NCI-H82 treated with DMSO at 0.1 percent for 48 hours (cell line): Measurements from ENCODE around the gene FITM1.
"Not testable (repeated sequence)": the region's sequence is repeated elsewhere in the genome, so short reads cannot be mapped to it uniquely, and the experiment has no call there.

ENCODE experiments used
- DNase-seq: peaks from one replicate; lab custom pipeline; 2025; ENCODE audit not compliant: unreplicated experiment; lab: John Stamatoyannopoulos, UW

The FITM1 gene

DNA sequence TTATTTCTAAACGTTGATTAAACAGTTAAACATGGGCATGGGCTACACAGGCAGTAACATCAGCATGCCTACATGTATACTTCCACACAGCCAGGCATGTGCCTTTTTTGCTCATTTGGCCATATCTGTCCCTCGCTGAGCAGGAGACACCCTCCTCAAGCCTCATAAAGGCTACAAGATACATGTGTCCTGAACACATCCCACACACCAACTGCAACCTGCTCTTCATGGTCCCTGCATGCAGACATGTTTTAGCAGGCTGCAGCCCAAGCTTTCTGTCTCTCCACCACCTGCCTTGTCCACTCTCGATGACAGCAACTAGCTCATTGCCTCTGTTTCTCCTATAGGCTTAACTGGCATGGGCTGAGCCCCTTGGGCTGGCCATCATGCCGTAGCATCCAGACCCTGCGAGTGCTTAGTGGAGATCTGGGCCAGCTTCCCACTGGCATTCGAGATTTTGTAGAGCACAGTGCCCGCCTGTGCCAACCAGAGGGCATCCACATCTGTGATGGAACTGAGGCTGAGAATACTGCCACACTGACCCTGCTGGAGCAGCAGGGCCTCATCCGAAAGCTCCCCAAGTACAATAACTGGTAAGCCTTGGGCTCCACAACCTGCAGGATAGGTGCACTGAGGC, 33.8 kb upstream of the FITM1 start:
- DNase-seq: no peak

DNA sequence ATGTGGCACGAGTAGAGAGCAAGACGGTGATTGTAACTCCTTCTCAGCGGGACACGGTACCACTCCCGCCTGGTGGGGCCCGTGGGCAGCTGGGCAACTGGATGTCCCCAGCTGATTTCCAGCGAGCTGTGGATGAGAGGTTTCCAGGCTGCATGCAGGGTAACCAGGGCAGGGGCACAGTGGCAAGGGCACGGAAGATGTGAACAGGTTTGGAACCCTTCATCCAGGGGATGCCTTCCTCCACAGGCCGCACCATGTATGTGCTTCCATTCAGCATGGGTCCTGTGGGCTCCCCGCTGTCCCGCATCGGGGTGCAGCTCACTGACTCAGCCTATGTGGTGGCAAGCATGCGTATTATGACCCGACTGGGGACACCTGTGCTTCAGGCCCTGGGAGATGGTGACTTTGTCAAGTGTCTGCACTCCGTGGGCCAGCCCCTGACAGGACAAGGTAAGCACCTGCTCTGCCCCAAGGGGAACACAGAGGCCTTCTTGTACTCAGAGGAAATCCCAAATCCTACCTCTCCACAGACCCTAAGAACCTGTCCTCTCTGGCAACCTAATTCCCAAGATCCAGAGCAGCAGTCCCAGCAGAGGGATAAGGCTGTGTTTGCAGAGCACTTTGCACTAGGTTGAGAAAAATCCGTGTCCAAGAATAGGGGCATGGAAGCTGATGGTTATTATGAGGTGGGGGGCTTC, 32.1 kb upstream of the FITM1 start:
- no peak for DNase-seq

DNA sequence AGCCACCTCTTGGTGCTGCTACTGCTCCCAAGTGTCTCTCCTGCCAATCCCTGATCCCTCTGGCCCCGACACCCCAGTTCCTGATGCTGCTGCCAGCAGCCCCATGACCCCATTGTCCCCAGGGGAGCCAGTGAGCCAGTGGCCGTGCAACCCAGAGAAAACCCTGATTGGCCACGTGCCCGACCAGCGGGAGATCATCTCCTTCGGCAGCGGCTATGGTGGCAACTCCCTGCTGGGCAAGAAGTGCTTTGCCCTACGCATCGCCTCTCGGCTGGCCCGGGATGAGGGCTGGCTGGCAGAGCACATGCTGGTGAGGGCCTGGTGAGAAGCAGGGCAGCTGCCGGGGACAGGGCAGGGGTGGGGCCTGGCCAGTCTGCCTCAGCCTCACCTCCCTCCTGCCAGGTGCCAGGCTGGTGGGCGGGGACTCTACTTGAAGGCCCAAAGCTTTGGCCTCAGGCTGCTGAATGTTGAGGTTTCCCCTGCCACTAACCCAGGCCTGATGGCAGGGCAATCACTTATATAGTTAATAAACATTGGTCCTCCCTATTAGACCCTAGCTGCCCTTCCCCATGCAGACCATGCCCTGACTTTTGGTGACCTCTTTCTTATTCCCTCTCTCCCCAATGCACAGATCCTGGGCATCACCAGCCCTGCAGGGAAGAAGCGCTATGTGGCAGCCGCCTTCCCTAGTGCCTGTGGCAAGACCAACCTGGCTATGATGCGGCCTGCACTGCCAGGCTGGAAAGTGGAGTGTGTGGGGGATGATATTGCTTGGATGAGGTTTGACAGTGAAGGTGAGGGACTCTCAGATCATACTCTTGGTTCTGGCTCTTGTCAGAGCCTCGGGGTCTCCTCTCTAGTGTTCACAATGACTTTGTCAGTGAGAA, 31.3 kb upstream of the FITM1 start:
- no peak for DNase-seq

DNA sequence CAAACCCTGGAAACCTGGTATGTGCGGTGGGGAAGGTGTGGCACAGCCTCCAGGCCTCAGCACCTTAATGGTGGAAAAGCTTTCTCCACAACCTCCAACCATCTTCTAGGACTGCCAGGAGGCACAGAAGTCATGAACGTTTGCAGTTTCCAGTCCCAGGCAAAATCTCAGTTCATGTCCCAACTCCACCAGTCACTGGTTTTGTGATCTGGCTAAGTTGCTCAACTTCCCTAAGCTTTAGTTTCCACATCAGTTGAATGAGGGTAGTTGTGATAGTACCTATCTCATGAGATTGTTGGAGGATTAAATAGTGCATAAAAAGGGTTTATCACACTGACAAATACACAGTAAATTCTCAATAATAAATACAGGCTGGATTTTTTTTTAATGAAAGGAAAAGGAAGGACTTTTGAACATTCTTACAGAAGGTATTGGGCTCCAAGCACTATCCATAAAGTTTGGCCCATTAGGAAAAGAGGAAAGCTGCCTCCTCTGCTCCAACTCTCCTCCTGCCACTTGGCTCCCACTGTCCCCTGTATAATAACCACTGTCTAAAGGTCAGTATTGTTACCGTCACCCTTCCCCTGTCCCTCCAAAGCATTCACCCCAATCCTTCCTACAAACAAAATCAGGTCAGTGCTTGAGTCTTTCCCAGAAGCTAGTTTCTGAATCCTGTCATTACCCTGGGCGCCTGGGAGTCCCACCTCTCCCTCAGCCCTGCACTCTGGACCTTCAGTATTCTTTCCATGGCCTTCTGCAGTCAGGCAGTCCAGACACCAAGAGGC, 30.1 kb upstream of the FITM1 start:
- DNase-seq: no peak

DNA sequence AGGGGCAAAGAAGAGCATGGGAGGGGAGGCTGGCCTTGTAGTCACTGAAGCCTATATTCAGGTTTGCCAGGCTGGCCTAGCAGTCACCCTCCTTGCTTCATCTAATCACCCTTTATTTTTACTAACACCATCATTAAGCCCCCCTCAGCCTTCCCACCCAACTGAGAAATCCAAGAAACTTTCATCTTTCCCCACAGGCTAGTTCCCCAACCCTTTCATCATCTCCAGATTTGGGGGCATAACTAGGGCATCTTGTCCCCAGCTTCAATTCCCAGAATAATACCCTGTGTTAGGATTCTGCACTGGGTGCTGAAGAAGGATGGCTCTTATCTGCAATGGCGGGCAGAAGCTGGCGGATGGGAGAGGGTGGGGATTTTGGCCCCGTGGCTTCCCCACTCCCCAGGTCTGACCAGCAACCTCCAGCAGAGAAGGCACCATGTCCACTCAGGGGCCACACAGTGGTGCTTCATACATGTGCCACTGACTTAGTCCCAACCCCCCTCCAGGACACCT, 29.4 kb upstream of the FITM1 start:
- DNase-seq: no peak

DNA sequence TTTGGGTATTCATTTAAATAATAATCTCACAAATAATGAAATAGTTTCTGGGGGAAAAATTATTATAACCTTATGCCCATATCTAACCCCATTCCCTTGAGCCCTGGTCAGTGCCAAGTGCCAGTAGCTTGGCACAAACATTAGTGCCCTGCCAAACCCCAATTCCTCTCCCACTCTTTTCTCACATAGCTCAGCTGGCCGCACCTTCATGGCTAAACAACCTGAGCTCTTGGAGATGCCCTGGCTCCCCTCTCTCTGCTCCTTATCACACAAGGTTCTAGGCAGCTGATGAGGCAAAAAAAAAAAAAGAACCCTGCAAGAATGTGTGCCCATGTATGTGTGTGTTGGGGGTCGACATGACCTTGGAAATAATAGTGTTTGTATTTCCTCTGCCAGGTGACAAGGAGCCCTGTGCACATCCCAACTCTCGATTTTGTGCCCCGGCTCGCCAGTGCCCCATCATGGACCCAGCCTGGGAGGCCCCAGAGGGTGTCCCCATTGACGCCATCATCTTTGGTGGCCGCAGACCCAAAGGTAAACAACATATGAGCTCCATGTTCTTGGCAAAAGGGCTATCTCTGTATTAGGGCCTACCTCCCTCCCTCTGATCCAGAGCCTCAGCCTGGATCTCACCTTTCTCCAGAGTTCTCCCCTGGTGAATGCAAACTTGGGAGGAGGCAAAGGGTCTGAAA, 28.0 kb upstream of the FITM1 start:
- DNase-seq: no peak

DNA sequence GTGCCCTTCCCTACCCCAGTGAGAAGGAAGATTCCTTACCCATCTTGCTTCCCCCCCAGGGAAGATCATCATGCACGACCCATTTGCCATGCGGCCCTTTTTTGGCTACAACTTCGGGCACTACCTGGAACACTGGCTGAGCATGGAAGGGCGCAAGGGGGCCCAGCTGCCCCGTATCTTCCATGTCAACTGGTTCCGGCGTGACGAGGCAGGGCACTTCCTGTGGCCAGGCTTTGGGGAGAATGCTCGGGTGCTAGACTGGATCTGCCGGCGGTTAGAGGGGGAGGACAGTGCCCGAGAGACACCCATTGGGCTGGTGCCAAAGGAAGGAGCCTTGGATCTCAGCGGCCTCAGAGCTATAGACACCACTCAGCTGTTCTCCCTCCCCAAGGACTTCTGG, 27.0 kb upstream of the FITM1 start:
- DNase-seq: no peak

DNA sequence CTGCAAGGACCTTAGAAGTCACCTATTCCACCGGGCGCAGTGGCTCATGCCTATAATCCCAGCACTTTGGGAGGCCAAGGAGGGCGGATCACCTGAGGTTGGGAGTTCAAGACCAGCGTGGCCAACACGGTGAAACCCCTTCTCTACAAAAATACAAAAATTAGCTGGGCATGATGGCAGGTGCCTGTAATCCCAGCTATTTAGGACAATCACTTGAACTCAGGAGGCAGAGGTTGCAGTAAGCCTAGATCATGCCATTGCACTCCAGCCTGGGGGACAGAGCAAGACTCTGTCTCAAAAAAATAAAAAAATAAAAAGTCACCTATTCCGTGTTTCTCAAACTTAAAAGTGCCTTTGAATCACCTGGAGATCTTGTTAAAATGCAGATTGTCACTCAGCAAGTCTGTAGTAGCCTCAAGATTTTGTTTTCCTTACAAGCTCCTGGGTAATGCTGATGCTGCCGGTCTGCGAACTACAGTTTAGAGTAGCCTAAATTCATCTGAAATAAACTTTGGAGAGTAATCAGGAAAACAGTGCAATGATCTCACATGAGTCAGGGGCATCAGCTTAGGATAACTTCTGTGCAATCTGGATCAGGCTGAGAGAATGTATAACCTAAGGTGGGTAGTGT, 24.7 kb upstream of the FITM1 start:
- DNase-seq: not testable (repeated sequence)

DNA sequence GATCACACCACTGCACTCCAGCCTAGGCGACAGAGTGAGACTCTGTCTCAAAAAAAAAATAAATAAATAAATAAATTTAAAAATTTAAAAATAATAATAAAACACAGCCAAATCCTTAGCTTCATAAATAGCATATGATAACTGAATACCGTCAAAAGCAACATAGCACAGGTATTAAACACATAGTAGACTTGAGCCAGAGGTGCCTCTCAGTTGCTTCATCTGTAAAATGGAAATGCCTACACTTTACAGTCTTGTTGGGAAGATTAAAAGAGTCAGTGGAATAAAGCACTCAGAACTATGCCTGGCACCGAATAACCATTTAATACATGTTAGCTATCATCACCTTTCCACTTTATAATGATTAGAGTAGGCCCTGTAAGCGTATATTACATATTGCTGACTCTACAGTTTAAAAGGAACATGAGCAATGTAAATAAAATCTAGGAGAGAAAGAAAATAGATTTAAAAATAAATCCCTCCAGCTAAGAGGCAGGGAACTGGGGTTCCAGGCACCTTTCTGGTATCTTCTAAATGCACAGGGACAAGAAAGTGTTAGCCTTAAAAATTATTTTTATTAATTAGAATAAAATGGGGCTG, 23.7 kb upstream of the FITM1 start:
- no peak for DNase-seq

DNA sequence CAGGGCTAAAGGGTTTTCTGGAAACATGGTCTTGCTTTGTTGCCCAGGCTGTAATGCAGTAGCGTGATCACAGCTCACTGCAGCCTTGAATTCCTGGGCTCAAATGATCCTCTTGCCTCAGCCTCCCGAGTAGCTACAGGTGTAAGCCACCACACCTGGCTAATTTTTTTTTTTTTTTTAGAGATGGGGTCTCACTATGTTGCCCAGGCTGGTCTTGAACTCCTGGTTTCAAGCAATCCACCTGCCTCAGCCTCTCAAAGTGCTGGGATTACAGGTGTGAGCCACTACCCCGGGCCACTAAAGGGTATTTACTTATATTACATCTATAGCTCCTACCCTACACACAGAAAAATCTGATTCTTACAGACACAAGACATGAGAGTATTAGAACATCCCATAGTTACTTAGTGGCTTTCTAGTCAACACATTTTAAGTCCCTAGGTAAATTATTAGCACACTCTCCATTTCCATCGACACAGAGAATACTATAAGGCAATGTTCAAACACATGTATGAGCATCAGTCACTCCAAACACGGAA, 22.1 kb upstream of the FITM1 start:
- no peak for DNase-seq

DNA sequence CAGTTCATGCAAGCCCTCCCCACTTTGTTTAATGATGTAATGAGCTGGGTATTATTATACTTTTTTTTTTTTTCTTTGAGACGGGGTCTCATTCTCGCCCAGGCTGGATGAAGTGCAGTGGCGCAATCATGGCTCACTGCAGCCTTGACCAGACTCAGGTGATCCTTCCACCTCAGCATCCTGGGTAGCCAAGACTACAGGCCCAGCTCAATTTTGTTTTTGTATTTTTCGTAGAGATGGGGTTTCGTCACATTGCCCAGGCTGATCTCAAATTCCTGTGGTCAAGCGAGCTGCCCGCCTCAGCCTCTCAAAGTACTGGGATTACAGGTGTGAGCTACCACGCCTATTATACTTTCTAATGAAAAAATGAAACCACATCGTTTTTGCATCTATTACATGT, 20.4 kb upstream of the FITM1 start:
- no peak for DNase-seq

DNA sequence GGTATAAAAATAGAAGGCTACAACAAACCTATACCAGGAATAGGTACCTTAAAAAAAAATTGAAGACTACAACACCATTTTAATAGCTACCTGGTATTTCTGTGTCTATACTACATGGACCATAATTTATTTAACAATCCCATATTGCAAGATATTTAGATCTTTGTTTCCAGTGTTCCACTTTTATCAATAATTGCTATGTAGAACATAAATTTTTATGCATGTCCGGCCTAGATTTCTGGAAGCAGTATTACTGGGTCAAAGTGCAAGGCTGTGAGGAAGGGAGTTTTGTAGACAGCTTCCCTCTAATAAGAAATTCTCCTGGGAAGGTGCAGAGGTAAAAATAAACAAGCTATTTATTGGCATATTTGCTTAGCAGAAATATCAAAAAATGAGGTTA, 19.9 kb upstream of the FITM1 start:
- no peak for DNase-seq

DNA sequence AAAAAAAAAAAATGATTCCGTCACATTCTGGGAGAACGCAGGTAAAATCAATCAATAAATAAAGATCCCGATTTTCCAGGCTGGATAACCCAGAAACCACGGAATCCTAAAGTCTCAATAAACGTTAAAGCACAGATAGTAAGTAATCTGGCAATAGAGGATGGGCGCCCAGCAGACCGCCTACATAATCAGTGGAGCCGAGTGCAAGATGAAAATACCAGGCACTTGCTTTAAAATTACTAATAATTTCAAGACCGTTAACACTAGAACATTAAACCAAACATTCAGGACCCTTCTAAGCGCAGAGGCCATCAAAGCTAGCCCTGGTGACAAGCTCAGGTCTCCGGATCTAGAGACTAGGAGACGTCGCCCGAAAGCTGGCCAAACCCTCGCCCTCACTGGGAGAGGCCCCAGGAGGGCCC, 17.1 kb upstream of the FITM1 start:
- no peak for DNase-seq

DNA sequence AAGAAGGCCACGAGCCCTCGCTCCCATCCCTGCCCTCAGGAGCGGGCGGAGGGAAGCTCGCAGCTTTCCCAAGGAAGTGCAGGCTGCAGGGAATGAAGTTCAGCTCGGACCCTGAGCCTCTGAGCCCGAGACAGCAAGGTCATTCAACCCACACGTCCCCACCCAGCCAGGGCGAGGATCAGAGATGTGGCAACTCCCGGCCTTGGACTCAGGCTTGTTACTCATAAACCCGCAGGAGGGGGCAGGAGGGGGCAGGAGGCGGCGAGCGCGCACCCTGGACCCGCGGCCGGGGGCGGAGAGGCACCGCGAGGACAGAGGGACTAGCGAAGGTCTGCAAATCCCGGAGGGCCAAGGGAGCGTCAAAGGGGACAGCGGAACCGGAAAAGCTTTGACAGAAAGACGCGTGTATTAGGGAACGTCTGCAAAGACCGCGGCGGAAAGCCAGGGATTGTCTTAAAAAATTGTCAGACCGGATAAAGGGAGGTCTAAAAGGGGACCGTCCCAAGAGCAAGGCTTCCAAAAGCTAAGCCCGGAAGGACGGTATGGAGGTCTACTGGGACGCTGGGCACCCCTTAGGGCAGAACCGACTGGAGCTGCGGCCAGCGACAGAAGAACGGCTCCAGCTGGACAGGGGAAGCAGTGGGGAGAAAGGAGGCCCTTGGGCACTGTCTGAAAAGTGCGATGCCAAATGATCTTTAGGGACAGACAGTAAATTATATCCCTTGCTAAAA, 16.5 kb upstream of the FITM1 start:
- peak; percentile 71 for DNase-seq

DNA sequence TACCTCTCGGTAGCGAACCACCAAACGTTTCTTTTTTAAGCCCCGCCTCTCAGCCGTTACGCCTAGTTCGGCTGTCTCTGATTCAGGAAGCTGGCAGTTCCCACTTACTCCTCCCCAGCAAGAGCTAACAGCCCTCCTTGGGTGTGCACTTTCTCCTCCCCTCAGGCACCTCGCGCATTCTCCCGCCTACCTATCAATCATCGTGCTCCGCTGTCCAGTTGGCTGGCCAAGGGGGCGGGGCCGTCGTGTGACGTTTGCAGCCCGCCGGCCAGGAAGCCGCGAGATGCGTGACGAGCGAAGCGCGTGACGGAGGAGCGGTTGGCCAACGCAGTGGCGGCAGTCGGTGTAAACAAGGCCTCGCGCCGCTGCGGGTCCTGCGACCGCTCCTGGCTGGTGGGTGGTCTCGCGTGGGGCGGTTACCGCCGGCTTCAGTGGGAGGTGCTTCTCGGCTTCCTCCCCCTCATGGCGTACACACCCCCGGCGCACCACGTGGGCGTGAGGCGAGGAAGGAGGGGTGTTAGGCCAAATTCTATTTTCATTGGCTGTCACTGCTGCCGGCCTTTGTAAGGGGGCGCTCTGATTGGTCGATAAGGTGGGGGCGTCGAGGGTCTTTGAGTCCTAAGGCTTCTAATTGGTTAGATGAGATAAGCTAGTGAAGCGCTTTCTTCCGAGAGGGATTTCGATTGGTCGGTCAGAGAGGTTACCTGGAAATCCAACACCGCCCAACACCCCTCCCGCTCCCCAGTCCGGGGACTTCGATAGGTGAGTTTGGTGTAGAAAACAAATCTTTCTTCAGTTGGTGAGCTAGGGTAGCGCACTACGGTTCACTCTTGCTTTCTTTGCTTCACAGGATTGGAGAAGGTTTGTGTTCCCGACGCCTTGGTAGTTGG, 15.7 kb upstream of the FITM1 start, which contains the start of the genes DCAF11 and NRL:
Gene DCAF11 (plus strand): TSS at position 246 of the 890 bp plus-strand sequence. CDS start 818 bp downstream, outside the sequence.
Gene NRL (minus strand): TSS at position 418 of the 890 bp plus-strand sequence. CDS start 32,101 bp downstream, outside the sequence.
- peak; percentile 97 for DNase-seq

DNA sequence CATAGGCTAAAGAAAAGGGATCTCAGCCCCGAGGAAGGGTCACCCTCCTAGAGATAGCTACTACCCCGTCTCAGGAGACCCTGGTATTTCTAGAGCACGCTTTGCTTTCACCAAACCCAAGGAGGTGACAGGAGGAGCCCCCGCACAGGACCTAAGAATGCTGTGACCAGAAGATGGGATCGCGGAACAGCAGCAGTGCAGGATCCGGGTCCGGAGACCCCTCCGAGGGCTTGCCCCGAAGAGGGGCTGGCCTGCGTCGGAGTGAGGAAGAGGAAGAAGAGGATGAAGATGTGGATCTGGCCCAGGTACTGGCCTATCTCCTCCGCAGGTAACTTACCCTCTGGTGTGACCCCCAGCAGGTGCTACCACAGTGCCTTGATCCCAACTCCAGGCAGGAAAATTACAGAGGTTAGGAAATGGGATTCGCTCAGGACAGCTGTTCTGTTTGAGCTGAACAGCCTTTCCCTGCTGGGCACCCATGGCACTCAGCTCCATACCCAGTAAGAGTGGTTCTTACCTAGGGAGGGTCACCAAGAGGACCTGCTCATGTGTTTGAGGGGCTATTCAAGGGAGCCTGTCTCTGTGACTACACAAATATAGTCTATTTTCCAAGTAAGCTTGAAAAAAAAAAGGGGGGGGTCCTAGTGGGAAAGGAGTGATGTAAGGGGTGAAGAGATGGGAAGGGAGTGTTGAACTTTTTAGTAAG, 14.9 kb upstream of the FITM1 start:
- no peak for DNase-seq
